GM21576 (cell line): ENCODE data around the gene EIF1AD.

Experiments used
- ATAC-seq: cut with Tn5 transposase; IDR thresholded peaks from one replicate; pipeline ENCODE4 v1.9.1; 2021; ENCODE audit warnings: mild to moderate bottlenecking, moderate library complexity; ENCODE audit not compliant: unreplicated experiment

Gene EIF1AD

DNA sequence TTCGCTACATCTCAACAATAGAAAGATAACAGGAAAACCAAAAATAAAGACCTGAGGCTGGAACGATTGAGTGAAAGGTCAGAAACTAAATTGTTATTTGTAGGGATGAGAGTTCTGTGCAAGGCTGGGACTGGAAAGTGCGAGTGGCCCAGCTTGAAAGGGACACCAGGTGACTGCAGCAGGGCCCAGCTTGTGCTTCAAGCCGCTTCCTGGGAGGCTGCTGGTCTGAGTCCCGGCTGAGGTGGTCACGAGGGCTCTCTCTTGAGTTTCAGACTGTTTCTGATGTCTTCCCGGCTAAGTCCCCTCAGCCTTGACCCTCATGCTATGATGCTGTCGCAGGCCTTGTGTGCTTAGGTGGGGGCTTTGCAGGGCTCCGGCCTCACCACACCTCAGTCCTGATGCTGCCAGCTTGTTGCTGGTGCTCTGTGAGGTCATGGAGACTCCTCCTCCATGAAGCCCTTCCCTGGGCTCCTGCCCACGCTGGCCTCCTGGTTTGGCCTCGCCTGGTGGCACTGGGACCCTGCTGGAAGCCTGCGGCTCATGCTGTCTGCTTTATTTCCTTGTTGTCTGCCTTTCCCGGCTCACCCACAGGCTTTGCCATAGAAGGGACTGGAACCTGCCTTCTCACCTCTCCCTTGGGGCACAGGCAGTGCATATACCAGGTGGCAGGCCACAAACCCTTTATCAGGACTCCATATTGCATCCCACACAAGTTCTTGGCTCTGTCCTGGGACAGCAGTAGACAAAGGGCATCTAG is 4.4 kb upstream of the EIF1AD start:
- no peak for ATAC-seq

DNA sequence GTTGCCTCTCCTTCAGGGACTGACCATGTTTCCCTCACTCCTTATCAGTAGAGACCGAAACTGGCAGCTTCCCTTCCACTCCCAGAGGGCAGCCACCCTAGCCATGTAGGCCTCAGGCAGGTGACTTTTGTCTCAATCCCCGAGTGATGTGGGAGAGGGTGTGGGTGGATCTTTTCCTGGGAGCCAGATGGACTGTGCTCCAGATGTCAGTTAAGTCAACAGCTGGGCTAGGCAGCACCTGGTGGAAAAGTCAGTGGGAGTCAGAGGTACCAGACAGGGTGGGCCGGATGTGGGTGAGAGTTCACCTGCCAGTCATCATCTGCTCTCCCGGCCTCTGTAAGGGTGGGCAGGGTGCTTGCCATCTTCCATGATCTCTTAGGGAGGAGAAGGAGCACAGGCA is 2.2 kb upstream of the EIF1AD start:
- ATAC-seq = no peak

DNA sequence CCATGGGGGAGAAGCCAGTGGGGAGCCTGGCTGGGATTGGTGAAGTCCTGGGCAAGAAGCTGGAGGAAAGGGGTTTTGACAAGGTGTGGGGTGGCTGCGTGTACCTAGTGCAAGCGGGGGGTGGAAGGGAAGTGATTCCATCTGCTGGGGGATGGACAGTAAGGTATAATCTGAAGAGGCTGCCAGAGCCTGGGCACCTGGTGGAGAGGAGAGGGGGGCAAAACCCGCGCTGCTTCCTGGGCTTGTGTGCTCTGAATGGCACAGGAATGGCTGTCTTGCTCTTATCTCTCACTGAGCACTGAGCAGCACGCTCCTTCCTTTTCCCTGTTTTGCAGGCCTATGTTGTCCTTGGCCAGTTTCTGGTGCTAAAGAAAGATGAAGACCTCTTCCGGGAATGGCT is 1.3 kb upstream of the EIF1AD start:
- ATAC-seq = no peak

DNA sequence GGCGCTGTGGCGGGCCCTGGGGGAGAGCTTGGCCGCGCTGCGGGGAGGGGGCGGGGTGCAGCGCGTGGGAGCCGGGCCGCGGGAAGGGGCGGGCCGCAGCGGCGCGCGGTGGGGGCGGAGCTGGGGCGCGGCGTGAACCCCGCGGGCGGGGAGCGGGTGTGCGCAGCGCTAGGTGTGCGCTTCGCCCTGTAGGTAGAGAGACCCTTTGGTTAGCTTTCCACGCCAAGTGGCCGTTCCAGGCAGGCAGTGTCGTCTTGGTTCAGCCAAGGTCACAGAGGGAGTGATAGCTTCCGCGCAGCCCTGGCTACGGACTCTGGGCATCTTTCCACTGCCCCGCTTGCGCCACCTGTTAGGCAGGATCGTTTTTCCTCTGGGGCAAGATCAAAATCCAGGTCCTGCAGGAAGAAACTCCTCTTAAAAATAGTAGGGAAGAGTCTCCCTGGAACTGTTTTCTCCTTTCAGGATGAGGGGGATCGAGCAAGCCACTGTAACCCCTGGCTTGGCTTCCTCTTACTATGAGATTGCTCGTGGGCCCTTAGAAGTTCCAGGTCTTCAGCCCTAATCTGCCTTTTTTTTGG is 780 bp upstream of the EIF1AD start:
- peak; percentile 33 for ATAC-seq

DNA sequence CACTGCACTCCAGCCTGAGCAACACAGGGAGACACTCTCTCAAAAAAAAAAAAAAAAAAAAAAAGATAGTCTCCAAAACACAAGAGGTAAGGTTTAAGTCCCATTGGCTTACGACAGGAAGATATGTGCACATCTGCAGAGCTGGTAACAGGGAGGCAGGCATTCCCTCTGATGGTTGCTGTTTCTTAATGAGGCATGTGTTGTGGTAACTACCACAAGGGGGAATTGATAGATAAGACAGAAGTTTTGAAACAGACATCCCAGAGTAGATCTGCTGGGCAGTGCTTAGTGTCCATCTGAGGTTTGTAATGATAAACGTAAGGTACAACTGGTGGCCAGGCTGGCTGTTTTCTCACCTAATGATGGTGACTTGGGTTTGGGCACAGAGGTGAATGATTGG is 4.7 kb downstream of the EIF1AD start:
- ATAC-seq = no peak

DNA sequence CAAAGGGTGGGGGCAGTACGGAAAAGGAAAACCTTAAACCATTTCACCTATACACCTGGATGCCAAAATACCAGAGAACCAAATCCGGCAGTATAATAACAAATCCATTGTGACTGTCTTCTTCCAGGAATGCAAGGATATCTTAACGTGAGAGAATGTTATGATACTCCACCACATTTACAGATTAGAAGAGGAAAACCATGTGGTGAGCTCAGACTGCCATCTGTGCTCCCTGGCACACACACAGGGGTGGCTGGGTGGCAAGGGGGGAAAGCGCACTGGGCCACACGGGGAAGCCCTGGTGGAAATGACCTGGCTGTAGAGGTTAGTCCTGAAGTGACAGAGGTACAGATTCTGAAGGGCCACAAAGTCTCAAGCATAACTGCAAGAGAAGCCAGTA is 9.9 kb downstream of the EIF1AD start:
- ATAC-seq = no peak

DNA sequence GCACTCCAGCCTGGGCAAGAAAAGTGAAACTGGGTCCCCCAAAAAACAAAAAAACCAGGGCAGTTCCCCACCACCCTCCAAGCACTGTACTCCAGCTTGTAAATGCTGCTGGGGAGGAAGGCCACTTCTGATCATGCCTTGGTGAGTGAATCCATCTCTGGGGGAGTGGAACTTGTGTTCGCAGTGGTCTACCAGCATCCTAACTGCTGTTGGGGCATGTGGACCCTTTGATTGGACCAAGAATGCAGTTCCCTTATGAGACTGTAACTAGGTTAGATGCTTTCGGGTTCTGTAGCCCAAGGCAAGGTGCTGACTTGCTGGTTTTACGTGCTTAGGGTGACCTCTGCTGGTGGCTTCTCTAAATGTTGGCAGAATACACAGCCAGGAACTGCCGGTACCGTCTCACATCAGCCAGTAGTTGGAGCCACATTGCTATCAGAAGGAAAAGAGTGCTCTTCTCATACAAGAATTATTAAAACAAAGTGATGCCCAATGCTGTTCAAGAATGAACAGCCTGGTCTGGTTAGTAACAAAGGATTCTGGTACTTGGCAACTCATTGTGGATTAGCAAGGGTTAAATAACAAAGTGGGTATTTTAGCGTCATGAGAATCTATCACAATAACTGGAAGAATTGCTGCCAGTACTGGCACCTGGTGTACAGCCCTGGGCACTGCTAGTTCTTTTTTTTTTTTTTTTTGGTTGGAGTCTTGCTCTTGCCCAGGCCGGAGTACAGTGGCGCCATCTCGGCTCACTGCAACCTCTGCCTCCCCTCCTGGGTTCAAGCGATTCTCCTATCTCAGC is 13.0 kb downstream of the EIF1AD start:
- peak; percentile 92 for ATAC-seq

DNA sequence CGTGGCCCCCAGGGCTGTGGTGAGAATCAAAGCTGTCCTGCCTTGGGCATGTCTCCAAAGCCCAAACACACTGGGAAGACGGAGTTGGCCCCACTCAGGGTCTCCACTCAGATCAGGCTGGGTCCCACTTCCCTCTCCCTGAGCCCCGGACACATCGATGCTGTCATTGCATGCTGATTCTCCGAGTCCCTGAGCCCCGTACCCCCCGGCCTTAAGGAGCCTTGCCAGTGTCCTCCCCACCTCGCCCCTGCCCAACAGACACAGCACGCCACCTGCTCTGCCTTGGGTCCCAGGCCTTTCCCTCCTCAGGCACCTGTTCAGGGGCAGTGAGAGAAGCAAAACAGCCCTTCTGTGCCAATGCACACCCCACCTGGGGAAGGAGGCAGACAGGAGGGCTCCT is 14.6 kb downstream of the EIF1AD start:
- no peak for ATAC-seq

DNA sequence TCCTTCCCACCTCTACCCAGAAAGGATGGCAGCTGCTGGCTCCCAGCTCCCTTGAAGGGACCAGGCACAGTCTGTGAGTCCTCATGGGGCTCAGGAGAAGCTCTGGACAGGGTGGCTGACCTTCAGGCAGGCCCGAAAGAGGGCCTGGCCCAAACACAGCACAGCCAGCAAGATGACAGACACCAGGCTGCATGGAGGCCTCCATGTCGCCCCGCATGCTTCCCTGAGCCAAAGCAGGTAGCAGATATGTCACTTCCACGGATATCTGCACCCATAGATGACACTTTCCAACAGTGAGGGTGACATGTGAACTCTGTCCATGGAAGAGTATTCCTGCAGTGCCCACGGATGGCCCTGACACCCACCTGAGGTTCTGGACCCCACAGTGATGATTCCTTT is 18.4 kb downstream of the EIF1AD start:
- ATAC-seq = no peak

DNA sequence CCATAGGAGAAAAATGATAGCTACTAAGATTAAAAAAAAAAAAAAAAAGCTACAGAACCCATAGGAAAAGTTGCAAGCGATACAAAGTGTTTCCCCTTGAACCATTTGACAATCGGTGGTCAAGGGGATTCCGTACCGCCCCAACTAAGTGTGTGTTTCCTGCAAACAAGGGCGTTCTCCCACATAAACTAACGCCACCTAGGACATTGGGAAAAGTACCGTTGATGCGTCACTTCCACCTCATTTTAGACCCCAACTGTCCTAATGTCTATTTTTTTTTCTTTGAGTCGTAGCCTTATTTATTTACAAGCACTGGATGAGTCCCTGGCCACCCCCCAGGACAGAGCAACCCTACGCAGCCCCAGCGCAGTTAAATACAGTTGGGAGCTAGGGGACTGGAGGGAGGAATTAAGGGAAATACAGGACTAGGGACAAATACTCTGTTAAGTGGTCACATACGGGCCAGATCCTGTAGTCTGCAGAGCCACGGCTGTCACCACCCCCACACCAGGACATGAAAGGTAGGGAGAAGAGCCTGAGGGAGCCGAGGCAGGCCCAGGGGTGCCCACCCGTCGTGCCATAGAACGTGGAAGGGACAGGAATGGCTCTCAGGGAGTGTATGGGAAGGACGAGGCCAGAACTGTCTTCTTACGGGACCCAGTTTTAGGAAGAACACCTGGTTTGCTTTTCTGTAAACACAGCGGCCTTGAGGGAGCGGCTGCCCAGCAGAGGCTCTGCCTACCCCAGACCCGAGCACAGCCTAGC is 19.0 kb downstream of the EIF1AD start:
- ATAC-seq = no peak

DNA sequence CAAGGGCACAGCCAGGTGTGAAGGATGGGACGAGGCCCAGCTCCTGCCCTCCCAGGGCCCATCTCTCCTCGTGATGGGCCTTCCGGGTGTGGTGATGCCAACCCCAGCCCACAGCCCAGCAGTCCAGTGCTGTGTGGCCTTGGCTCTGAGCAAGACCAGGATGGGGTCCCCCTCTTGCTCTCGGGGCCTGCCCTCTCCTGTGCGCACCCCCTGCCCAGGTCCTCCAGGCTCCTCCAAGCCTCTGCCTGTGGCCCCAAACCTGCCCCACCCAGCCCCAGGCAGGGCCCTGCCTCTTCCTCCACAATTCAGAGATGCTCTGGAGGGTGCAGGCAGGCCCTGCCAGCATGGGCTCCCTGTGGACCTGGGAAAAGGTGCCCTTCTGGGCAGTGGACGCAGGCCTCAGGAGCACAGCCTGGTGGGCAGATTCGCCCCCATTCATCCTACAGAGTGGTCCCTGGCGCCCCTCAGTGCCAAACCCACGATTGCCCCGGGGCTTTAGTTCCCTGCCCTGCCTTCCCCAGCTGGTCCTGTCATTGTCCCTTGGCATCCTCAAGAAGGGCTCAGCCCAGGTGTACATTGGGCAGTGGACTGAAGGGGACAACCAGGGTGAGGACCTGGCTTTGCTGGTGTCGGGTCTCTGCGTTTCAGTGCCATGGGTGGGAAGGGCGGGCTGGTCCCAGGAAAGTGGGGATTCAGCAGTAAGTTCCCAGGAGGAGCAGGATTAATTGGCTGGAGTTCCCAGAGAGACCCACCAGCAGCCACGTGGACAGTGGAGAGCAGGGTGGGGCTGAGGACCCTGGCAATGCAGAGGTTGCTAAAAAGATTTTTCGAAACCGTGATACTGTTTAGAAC is 19.8 kb downstream of the EIF1AD start:
- ATAC-seq = no peak

DNA sequence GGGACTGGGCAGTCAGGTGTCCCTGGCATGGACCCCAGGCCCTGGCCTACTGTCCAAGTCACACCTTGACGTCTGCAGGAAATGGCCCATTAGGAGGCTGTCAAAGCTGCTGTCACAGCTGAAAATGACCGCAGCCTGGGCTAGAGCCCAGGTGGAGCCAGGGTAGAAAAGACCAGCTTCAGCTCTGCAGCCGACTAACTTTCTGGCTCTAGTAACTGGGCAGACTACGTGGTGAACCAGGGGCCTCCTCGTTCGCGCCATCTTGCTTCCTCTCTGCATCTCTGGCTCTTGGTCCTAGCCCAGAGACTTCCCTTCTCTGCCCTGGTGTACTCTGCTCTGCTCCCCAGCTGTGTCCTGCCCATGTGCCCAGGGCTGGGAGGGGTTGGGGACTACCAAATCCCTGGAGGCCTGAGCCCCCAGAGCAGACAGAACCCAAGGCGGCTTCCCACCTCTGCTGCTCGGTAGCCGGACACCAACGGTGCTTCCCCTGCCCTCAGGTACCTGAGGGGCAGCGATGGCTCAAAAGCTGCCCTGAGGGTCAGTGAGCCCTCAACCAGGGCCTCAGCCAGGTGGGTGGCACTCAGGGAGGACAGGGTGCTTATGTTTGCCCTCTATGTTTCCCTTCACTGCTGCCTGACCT is 20.7 kb downstream of the EIF1AD start:
- ATAC-seq = no peak

DNA sequence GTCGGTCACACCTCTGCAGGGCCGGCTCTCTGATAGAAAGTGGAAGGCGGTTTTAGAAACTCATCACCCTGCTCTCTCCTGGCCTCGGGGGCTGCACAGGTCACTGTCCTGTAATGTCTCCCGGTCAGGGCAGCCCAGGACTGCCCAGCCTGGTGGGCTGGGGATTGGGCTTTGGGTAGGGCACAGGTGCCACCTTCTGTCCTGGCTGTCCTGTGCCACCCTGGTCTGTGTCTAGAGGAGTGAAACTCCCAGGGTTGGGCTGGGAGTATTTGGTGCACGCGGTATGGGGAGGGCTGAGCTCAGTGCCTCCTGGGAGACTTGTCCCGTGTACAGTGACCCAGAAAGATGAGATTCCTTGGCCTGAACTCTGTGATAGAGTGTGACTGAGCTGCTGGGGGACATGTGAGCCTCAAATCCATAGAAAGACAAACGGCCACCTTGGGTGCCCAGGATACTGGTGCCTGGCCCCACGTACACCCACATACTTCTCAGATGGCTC is 22.6 kb downstream of the EIF1AD start:
- no peak for ATAC-seq

DNA sequence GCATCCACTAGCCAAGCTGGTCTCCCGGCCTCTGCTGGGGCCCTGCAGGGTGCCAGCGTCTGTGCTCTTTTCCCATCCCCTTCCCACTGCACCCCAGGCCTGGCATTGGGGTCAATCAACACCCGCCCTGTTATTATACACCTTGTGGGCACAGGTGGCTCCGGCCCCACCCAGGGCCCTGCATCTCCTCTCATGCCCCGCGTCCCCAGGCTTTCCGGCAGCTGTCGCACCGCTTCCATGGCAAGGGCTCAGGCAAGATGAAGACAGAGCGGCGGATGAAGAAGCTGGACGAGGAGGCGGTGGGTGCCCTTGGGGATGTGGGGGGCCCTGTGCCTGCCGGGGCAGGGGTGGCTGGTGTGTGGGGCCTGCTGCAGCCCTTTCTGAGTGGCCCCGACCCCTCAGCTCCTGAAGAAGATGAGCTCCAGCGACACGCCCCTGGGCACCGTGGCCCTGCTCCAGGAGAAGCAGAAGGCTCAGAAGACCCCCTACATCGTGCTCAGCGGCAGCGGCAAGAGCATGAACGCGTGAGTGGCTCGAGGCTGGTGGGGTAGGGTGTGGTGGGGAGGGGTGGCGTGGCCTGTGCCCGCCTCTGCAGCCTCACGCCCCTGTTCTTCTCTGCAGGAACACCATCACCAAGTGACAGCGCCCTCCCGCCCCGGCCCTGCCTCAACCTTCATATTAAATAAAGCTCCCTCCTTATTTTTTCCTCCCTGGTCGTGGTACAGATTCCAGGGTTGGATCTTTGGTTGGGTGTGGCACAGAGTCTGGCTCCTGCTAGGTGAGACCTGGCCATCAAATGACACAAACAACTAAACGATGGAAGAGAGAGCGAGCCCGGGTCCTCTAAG is 23.3 kb downstream of the EIF1AD start:
- ATAC-seq = no peak

DNA sequence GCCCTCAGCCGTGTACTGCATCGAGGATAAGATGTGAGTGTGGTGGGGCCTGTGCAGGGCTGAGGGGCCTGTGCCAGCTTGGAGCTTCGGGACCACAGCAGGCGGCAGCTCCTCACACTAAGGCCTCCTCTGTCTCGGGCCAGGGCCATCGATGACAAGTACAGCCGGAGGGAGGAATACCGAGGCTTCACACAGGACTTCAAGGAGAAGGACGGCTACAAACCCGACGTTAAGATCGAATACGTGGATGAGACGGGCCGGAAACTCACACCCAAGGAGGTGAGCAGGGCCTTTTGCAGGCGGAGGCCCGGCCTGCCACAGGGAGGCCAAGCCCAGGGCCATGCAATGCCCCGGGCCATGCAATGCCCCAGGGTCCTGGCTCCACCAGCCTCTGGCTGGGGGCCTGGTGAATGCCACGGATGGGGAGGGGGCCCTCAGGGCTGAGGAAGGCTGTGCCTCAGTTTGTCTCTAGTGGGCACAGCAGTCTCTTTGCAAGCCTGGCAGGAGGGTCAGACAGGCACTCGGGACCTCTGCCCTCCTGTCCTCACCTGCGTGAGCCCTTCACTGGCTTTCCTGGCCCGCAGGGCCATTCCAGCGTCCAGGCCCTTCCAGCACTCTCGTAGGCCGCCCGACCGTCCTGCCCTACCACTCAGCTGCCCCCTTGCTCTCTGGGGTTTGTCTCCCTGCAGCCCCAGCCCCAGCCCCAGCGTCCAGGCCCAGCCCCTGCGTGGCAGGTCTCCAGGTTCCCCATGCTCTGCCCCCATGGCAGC is 24.2 kb downstream of the EIF1AD start:
- no peak for ATAC-seq

DNA sequence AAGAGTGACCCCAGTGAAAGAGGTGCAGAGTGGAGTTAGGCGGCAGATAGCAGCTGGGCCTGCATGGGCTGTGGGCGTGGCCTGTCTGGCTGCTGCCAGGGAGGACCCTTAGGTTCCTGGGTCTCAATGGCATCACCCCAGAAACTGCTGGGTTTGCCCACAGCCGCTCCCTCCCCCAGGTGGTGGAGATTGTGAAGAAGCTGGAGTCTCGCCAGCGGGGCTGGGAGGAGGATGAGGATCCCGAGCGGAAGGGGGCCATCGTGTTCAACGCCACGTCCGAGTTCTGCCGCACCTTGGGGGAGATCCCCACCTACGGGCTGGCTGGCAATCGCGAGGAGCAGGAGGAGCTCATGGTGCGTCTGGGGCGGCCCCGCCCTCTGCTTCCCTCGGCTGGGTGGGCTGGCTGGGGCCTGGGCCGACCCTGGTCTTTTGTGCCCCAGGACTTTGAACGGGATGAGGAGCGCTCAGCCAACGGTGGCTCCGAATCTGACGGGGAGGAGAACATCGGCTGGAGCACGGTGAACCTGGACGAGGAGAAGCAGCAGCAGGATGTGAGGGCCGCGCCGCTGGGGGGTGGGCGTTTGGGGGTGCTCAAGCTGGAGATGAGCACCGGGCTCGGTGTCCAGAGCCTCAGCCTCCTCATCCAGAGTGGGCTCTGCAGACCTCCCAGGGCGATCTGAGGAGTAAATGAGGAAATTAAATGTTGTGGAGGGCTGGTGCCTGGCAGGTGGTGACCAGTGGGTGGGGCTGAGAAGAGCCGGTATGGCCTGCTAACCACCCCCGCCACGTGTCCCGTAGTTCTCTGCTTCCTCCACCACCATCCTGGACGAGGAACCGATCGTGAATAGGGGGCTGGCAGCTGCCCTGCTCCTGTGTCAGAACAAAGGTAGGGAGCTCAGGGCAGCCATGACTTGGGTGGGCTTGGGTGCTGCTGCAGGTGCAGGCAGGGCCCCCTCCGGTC is 25.5 kb downstream of the EIF1AD start:
- ATAC-seq = no peak

DNA sequence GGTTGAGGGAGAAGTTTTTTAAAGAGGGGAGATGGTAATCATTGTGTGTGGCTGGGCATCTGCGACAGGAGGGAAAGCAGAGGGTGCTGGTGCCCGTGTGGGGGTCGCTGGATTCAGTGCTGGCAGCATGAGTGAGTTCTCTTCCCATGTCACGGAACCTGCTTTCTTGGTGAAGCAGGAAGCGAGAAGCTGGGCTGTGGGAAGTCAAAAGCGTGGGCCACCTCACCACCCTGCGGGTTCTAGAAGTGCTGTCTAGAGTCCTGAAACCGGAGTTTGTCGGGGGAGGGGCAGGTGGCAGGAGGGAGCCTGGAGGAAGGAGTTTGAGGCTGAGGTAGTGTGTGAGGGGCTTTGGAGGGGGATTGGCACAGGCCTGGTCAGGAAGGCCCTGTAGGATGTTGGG is 26.2 kb downstream of the EIF1AD start:
- ATAC-seq = no peak
